ENCODE measurements around the gene RACGAP1.
"Not testable (repeated sequence)": the region's sequence is repeated elsewhere in the genome, so short reads cannot be mapped to it uniquely, and the experiment has no call there.

Gene RACGAP1

DNA sequence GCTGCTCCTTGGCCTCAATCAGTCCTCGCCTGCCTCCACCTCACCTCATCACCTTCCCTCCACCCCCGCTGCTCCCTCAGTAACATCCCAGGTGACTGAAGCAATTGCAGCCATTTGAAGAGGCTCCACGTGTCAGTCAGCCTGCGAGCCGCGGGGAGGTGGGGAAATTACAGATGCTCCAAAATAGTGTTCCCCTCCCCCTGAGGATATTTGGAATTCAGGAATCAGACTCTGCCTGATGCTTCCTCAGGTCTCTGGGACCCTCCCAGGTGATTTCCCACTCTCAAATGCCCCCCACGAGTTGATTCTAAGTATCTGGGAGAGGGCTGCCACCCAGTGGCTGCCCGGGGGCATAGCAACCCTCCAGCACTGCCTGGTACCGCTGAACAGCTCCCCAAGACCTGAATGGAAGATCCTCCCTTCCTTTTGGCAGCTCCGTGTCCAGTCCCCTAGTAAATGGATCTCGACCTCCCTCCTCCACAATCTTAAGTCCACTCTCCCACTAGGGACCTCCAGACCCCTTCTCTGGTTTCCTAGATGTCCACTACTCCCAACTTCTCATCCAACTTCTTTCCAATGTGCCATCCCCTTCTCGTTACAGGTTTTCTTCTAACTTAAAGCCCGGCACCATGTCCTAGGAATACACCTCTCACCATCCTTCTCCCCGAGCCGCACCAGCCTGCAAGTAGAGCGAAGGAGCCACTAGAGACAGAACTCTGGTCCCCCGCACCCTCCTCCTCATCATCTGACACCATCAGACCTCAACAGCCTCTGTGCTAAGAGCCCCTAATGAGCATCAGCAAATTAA lies 30.7 kb upstream of the RACGAP1 start:
- peak; percentile 30 for DNase-seq (ENCODE audit: low read depth)

DNA sequence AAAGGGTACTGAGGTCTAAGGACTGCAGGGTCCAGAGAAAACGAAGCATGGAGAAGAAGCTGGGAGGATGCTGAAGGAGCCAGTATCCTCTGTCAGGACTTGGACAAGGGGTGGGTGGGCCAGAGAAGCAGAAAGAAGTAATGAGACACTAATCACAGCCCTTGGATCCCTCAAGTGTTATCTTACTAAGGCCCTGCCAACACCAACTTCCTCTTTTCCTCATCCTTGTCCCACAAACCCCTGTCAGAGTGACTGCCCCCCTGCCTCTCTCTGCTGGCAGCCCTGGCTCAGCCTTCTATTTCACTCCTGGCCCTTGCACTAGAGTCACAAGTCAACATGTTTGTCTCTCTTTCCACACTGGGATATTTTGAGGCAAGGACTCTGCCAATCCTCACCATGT lies 28.3 kb upstream of the RACGAP1 start:
- DNase-seq (ENCODE audit: low read depth), result no peak

DNA sequence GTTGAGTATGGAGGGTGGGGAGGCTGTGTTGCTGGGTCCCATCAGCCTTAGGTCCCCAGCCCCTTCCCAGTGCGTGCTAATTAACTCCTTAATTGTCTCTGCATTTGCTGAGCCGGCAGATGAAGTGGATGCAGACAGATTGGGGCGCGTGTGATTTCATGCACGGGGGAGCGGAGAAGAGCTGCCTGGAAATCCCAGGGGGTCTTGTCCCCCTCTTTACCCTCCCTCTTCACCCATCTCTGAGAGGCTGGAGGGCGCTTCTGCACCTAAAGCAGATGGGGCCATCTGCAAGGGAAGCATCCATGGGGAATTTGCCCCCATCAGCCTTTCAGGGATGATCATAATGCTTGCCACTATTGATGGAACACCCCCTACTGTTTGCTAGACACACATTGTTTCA lies 27.7 kb upstream of the RACGAP1 start:
- no peak for DNase-seq (ENCODE audit: low read depth)

DNA sequence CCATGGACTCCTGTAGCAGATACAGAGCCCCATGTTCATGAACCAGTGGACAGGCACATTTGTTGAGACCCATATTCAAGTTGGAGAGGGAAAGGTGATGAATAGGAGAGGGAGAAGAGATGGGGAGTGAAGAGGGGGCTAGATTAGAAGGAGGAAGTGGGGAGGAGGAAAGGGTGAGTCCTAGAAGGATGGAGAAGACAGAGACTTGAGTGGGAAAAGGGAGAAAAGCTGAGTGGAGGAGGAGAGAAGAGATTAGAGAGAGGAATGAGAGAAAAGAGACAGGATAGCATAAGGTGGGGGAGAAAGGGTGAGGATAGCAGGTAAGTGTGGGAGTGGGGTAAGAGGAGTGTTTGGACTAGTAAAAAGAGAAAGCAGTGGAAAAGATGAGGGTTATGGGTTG lies 27.2 kb upstream of the RACGAP1 start:
- DNase-seq (ENCODE audit: low read depth), result no peak

DNA sequence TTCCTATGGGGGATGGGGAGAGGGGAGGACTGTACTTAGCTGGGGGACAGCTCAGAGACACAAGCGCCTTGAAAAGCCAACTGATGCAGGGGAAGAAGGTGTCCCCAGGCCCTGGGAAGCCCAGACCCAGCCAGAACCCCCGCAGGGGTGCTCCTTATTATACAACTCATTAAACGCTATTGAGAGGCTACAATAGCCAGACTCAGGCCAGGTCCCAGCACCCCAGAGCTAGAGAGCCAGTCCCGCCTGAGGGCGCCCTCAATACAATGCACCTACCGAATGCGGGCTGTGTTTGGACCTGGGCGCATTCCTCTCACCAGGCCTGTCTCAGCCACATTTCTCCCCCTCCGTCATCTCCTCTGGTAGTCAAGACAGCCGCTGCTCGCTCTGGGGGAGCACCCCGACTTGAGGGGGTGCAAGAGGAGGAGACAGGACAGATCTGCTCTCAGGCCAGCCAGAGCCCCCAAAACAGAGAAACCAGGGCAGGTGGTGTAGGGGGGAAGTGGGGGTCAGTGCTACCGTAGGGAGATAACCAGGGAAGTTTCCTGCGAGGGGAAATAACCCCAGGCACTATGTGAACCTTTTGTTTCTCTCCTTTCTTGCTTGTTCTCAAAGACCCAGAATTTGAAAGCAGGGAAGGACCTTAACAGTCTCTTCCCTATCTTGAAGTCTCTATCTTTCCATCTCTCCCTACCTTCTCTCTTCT lies 26.0 kb upstream of the RACGAP1 start:
- no peak for DNase-seq (ENCODE audit: low read depth)

DNA sequence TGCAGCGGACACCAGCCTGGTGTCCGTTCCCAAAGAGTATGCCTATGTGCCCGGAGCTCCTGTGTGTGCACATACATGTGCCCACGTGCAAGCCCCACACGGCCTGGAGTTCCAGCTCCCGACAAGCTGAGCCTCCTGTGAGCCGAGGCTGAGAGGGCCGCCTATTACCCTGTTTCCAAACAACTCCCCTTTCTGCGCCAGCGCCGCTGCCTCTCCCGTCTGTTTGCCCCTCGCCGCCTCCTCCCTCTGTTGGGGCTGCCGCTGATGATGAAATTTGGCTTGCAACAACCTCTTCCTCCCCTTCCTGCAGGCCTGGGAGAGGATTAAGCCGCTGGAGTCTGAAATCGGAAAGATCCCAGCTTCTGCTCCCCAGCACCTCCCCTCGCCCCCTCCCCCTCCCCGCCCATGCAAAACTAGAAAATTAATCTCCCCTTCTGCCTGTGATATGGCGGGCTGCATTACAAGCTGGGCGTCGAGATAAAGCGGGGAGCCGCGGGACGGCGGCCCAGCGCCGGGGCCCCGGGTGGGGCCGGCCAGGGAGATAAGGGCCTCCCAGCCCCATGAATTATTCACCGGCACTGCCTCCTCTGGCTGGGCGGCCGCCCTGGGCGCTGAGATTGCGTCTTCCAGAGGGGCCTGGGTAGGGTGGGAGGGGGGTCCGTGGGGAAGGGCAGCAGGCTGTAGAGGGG lies 25.3 kb upstream of the RACGAP1 start:
- no peak for DNase-seq (ENCODE audit: low read depth)

DNA sequence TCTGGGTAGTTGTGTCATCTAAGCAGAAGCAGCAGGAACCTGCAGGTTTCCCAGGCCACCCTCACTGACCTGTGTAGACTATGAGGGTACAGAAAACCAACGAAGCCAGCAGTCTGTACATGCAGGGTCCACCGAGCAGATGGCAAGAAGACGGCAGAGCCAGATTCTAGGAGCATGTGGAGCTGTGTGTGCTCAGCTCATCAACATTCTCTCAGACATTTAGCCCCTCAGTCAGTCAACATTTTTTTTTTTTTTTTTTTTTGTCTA lies 24.8 kb upstream of the RACGAP1 start:
- DNase-seq (ENCODE audit: low read depth), result no peak

DNA sequence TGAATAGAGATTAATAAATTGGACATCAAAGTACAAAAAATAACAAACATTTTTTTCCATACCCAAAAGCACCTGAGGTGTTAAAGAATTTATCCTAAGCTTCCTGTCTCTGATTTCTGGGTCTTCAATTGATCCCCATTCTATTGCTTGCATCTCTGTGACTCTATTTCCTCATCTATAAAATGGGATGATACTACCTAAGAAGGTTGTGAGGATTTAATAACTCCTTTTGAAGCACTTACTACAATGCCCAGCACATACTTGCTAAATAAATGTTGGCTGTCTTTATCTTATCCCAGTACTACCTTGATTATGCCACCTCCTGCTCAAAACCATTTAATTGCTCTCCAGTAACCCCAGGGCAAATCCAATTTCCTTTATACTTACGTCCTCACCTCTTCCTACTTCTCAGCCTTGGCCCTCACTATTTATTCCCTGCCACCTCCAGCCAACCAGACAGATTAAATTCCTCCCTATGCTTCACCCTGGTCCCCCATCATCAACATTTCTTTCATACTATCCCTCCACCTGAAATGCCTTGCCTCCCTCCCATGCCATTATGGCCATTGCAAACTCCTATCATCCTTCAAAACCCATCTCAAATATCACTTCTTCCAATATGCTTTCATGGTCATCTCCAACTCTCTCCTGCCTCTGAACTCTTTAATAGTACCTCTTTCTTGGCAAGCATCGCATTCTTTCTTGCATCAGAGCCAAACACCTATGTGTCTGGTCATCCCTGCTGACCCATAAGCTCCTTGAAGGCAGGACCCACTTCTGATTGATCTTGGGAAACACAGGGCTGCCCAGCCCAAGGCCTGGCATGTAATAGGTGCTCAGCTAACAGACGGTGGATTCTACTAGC lies 24.2 kb upstream of the RACGAP1 start:
- DNase-seq (ENCODE audit: low read depth), result no peak

DNA sequence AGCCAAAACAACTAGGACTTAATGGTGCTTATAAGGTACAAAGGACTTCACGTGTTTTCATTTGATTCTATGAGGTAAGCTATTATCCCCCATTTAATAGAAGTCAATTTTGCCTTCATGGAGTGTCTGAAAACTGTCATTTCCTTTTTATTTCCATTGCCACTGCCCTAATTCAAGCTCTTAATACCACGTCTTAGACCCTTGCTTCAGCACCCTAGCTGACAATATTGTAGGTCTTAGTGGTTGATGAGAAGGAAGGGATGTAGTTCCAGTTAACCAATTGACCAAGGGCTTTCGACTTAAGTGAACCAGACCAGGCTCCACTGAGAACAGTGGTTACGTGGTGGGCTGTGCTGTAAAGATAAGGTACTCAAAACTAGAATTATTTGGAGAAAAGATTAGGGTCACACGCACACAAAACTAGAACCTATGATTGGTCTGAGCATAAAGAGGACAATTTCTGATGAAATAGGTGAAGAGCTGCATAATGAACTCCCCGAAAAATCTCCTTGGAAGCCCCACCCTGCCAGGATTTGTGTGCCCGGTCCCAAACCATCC lies 22.5 kb upstream of the RACGAP1 start:
- no peak for DNase-seq (ENCODE audit: low read depth)

DNA sequence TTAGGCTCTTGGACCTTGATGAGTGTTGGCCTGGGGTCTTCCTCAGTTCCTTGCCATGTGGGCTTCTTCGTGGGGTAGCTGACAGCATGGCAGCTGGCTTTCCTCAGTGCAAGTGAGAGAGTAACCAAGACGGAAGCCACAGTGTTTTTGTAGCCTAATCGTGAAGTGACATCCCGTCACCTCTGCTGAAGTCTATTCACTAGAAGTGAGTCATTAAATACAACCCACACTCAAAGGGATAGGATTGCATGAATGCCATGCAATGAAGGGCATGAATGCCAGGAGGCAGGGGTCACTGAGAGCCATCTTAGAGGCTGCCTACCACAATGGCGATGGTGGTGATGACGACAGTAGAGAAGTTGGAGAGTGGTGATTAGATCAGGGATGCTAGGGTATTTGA lies 18.6 kb upstream of the RACGAP1 start:
- DNase-seq (ENCODE audit: low read depth), result no peak

DNA sequence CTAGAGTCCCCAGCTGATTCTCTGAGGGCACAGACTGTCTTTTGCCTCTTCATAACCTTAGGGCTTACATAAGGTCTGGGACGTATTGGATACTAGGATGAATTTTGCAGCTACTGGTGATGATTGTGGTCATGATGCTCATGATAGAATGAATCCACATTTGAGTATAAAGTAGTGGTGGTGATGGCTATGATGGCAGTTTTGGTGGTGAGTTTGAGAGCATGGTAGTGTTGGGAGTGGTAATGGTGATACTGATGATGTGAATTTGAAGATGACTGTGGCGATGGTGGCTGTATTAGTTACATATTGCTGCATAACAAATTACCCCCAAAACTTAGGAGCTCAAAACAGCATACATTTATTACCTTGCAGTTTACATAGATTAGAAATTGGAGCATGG lies 18.0 kb upstream of the RACGAP1 start:
- no peak for DNase-seq (ENCODE audit: low read depth)

DNA sequence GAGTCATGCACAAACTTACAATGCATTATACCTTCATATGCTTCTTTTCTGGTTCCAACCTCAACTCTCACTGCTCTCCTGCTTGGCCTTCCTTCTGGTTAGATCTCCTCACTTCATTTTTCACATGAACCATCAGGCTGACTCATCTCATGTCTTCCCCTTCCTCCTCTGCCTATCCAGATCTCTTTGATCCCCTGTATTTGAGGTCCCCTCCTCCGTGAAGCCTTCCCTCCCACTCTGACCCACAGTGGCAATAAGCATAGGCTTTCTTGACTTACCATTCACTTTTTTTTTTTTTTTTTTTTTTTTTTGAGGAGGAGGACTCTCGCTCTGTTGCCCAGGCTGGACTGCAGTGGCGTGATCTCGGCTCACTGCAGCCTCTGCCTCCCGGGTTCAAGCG lies 17.4 kb upstream of the RACGAP1 start:
- no peak for DNase-seq (ENCODE audit: low read depth)

DNA sequence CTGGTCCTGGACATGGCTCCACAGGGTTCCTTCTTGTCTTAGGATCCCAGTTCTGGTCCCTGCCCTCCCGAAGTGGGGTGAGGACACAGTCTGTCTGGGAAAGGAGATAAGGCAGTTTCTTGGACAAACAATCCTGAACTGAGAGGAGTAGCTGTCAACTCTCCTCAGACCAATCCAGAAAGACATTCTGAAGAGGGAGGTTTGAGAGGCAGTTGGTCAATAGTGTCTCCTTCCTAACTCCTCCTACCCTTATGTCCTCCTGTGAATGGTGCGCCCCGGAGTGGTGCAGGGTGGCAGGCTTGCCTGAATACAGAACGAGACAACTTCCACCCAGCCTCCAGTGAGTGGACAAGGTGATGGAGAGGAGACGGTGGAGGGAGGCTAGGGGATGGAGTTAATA lies 16.7 kb upstream of the RACGAP1 start:
- DNase-seq (ENCODE audit: low read depth), result no peak

DNA sequence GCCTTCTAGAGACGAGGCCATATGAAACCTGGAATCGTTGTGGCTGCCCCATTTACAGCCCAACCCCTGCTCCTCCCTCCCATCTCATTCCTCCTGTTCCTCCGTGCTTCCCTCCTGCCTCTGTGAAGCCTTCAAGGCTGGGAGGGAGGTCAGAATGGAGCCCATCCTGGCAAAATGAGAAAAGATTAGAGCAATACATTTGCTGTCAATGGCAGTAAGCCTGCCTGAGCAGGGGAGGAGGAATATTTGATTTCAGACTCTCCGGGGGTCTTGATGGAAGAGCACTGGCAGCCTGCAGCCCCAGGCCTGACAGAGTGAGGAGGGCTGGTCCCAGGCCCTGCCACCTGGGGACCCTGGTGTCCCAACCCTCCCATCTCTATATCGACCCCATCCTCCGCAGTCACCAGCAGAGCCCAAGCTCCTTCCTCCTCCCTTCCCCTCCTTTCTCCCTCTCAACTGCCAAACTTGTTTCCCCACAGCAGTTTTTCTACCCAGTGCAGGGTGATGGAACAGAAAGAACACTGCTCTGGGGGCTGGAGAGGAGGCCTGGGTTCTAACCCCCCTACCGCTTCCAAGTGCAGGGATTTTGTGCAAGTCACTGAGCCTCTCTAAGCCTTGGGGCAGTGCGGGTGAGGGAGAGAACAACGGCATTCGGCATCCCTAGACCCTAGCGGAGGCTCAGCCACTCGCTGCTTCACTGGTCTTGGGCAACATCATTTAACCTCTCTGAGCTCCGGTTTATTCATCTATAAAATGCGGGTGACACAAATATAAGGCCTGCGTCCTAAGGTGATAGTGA lies 16.0 kb upstream of the RACGAP1 start:
- no peak for DNase-seq (ENCODE audit: low read depth)

DNA sequence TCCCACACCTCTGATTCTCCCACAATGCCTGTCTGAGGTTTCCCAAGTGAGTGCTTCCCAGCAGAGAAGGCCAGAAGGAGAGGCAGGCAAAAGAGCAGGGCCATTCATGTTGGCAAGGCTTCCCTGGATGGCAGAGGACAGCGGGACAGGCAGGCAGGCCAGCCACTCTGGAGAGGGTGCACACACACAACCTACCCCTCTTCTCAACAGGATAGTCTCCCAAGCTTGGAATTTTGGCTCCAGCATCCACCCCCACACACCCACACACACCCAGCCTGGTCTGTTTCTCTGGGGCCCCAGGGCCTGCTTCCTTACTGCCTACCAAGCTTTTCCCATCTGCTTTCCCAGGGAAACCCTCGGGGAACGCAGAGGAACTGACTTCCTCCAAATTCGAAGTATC lies 15.4 kb upstream of the RACGAP1 start:
- DNase-seq (ENCODE audit: low read depth), result no peak

DNA sequence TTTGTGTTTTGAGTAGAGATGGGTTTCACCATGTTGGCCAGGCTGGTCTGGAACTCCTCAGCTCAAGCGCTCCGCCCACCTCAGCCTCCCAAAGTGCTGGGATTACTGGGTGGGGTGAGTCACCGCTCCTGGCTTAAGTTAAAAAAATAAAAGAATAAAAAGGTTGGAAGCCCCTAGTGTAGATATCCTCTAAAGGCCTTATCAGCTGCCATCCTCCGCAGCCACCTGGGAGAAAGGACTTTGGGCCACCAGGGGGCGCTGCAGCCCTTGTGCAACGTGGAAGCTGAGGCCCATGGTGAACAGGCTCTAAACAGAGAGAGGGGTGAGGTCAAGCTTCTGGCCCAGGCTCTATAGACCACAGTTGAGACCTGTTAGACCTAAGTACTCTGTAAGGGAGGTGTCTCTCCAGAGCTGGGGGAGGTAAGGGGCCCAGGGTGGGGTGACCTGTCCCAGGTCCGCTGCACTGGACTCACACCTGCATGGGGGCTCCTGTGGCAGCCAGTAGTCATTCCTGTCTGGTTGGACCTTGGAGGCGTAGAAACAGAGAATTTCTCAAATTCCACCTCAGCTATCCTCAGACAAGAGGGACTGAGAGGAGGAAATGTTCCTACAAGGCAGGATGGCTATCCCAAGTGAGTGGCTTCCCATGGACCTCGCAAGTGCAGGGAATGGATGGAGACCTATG lies 14.0 kb upstream of the RACGAP1 start:
- DNase-seq (ENCODE audit: low read depth), result peak; percentile 86

DNA sequence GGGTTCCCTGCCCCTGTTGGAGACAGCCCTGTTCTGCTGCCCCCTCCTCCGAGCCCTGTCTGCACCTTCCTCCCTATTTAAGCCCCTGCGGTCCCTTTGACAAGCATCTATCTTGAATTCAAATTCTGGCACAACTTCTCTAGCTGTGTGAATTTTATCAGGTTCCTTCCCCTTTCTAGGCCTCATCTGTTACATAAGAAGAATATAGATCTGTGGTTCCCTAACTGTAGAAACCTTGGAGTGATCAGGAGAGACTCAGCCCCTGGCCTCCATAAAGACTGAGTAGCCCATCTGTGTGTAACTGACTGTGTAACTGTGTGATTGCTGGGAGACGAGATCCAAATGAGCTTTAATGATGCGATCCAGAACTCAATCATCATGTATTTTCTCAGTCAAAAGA lies 13.0 kb upstream of the RACGAP1 start:
- DNase-seq (ENCODE audit: low read depth), result no peak

DNA sequence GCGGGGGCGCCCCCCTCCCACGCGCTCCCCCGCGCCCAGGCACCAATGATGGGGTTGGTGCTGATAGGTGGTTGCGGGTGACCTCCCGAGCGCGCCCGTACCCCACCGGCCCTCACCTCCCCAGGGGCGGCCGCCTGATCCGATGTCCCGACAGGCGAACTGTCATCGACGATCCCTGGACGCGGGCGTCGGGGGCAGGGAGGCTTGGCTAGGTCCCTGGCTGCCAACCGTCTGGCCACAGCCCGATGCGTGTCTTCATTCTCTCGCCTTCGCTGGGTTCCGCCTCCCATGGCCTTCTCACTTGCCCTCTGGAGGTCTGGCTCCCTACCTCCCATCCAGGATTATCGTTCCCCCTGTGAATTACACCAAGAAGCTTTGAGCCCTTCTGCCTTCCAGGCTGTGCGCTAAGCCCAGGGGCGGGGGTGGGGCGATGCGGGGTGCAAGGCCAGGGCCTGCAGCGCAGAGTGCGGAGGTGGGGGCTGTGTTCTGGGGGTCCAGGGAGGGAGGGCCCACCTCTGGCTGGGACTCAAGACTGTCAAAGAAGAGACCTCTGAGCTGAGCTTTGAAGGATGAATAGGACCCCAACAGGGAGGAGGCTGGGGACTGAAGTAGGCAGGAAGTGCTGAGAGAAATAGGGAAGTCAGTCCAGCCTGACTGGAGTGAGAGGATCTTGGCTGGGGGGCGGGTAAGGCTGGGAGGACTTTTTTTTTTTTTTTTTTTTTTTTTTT lies 7.7 kb upstream of the RACGAP1 start:
- DNase-seq (ENCODE audit: low read depth), result no peak

DNA sequence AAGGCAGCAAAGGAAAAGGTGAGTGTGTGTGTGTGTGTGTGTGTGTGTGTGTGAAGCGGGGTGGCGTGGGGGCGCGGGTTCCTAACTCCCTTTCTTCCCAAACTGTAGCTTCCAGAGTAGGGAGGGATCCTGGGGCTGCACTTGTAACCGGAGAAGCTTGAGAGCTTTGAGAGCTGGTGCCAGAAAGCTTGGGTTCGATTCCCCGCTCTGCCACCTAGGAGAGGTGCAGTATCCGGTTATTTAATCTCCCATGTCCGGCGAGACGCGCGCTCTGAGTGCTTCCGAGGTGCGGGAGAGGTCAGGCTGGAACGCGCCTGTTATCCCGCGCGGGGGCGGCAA lies 7.2 kb upstream of the RACGAP1 start:
- no peak for DNase-seq (ENCODE audit: low read depth)

DNA sequence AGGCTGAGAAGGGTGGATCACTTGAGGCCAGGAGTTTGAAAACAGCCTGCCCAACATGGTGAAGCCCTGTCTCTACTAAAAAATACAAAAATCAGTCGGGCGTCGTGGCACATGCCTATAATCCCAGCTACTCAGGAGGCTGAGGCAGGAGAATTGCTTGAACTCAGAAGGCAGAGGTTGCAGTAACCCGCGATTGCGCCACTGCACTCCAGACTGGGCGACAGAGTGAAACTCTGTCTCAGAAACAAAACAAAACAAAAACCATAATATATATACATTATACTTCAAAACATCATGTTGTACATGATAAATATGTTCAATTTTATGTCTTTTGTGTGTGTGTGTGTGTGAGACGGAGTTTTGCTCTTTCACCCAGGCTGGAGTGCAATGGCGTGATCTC lies 5.2 kb upstream of the RACGAP1 start:
- DNase-seq (ENCODE audit: low read depth), result not testable (repeated sequence)

Measured in activated T-cell treated with anti-CD3 and anti-CD28 coated beads for 1 hour (primary cell).